HG02981 (cell line): ENCODE results near the gene HMMR.

Experiments used
- ATAC-seq: cut with Tn5 transposase; IDR thresholded peaks from one replicate; pipeline ENCODE4 v1.9.1; 2021; ENCODE audit warnings: mild to moderate bottlenecking, moderate library complexity; ENCODE audit not compliant: unreplicated experiment

Gene HMMR

GRCh38 chr5:163456840-163457239, 3.6 kb upstream of the HMMR start:
- no peak for ATAC-seq

- ATAC-seq, result no peak
Measured at GRCh38 chr5:163458778-163459385, 1.6 kb upstream of the HMMR start.

- ATAC-seq, result peak; percentile 10
Measured at GRCh38 chr5:163459462-163459818, 992 bp upstream of the HMMR start.

GRCh38 chr5:163459819-163460561, 442 bp upstream of the HMMR start, which contains the start of gene NUDCD2:
Gene NUDCD2 (minus strand): TSS chr5:163460102. CDS start chr5:163460050, 52 bp downstream.
- peak; percentile 78 for ATAC-seq

- ATAC-seq, result no peak
Measured at GRCh38 chr5:163463063-163463435, 2.6 kb downstream of the HMMR start.

- ATAC-seq, result no peak
Measured at GRCh38 chr5:163467682-163468081, 7.2 kb downstream of the HMMR start.

- peak; percentile 88 for ATAC-seq
Measured at GRCh38 chr5:163473635-163474243, 13.3 kb downstream of the HMMR start.

GRCh38 chr5:163475411-163475810, 15.0 kb downstream of the HMMR start:
- ATAC-seq, result no peak

- ATAC-seq, result no peak
Measured at GRCh38 chr5:163478126-163478981, 17.9 kb downstream of the HMMR start.

- ATAC-seq, result no peak
Measured at GRCh38 chr5:163478982-163479271, 18.5 kb downstream of the HMMR start.

- ATAC-seq, result no peak
Measured at GRCh38 chr5:163489055-163489744, 28.8 kb downstream of the HMMR start.

- ATAC-seq, result no peak
Measured at GRCh38 chr5:163489745-163490075, 29.3 kb downstream of the HMMR start.

GRCh38 chr5:163496286-163496685, 35.9 kb downstream of the HMMR start:
- no peak for ATAC-seq

GRCh38 chr5:163497315-163497714, 36.9 kb downstream of the HMMR start:
- ATAC-seq, result no peak

- ATAC-seq, result no peak
Measured at GRCh38 chr5:163498886-163499285, 38.5 kb downstream of the HMMR start.

GRCh38 chr5:163502521-163502920, 42.1 kb downstream of the HMMR start:
- ATAC-seq, result no peak

- no peak for ATAC-seq
Measured at GRCh38 chr5:163503106-163504078, 43.0 kb downstream of the HMMR start.

GRCh38 chr5:163504079-163504931, 43.9 kb downstream of the HMMR start:
- ATAC-seq, result no peak

GRCh38 chr5:163505049-163505367, 44.6 kb downstream of the HMMR start:
- ATAC-seq, result no peak
